Adipocyte (in vitro differentiated cells): ENCODE measurements around the gene UCK2.
A peak's percentile ranks its signal among the peaks of the same experiment; 100 is the strongest.

Experiments
- DNase-seq: peaks from one replicate; pipeline ENCODE4 v3.0.0-alpha.2; 2015; ENCODE audit warnings: low read depth
- H3K27me3 ChIP-seq: replicated peaks from 2 replicates; pipeline ENCODE4 v1.7.0; 2013; ENCODE audit warnings: mild to moderate bottlenecking, low read length, moderate library complexity; ENCODE audit not compliant: control insufficient read depth, insufficient read depth
- H3K36me3 ChIP-seq: 2 replicates; pipeline ENCODE4 v1.7.0; 2013; ENCODE audit warnings: low read length, mild to moderate bottlenecking, moderate library complexity; ENCODE audit not compliant: control insufficient read depth, insufficient read depth, severe bottlenecking
- H3K4me1 ChIP-seq: 2 replicates; pipeline ENCODE4 v1.7.0; 2013; ENCODE audit warnings: mild to moderate bottlenecking, low read length, moderate library complexity; ENCODE audit not compliant: control insufficient read depth, insufficient read depth
- H3K4me3 ChIP-seq: 2 replicates; pipeline ENCODE4 v1.7.0; 2013; ENCODE audit warnings: mild to moderate bottlenecking, low read length, moderate library complexity
- H3K9ac ChIP-seq: 2 replicates; pipeline ENCODE4 v1.7.0; 2013; ENCODE audit warnings: mild to moderate bottlenecking, low read length, moderate library complexity
- H3K9me3 ChIP-seq: 2 replicates; pipeline ENCODE4 v1.7.0; 2013; ENCODE audit warnings: mild to moderate bottlenecking, low read length, moderate library complexity; ENCODE audit not compliant: control insufficient read depth

Gene UCK2

GRCh38 chr1:165816826-165817497 is 10.5 kb upstream of the UCK2 start:
- Histone ChIP-seq H3K36me3 (no peaks in the 10 kb centered on the region), H3K4me3 (no peak overlapping the region), H3K9ac (no peak overlapping the region), H3K4me1 (peaks cover 12% of the 10 kb centered on the region), H3K27me3 (no peaks in the 10 kb centered on the region), H3K9me3 (no peaks in the 10 kb centered on the region)
- DNase-seq, result no peak

DNA sequence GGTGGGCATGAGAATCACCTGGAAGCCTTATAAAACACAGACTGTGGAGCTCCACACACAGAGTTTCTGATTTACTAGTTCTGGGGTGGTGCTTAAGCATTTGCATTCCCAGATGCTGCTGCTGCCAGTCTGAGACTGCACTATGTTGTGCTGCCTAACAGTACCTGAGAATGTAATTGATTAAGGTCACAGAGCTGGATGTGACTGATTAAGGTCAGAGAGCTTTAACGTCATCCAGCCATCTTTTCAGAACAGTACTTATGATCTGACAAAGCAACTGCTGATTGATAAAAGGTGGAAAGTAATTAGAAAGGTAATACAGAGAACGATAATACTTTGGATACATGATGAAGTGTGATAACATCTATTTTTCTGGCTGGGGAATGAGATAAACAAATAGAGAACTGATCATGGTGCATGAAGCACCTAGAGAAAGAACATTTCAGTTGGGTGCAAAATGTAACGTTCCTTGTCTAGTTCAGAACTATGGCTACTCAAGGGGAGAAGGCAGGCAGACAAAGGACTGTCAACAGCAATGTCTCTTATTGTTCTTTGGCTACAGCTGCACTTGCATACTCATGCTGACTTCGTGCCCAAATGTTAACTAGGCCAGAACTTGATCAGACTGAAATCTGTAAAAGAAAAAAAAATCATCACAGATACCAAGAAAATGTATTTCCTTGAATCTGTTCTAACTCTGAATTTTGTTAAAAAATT is 3.7 kb upstream of the UCK2 start:
- Histone ChIP-seq H3K9me3 (no peaks in the 10 kb centered on the region), H3K9ac (no peak overlapping the region), H3K36me3 (no peaks in the 10 kb centered on the region), H3K4me1 (peaks cover 5% of the 10 kb centered on the region), H3K4me3 (no peak overlapping the region), H3K27me3 (no peaks in the 10 kb centered on the region)
- DNase-seq, result no peak

DNA sequence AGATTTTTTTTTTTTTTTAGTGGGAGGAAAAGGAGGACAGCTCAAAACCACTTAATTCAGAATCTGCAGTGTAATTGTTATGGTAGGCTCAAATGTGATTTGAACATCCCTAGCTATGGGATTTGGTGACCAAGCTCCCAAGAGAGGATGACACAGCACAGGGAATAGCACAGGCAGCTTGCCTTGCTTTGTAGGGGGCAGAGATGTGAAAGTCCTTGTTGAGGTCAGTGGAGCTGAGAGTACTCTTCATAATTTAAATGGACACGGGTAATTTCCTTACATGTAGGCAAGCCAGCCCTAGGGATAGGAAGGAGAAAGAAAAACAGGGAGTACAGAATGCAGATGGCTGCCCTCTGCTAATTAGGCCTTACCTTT is 3.2 kb upstream of the UCK2 start:
- Histone ChIP-seq H3K36me3 (no peaks in the 10 kb centered on the region), H3K4me3 (no peak overlapping the region), H3K27me3 (no peaks in the 10 kb centered on the region), H3K9ac (no peak overlapping the region), H3K4me1 (peaks cover 8% of the 10 kb centered on the region), H3K9me3 (no peaks in the 10 kb centered on the region)
- DNase-seq, result peak; percentile 14

- DNase-seq, result peak; percentile 38
- H3K4me3 ChIP-seq, result peak overlapping the region; percentile 88
- H3K4me1 ChIP-seq, result peaks cover 14% of the 10 kb centered on the region
- H3K9ac ChIP-seq, result peak overlapping the region; percentile 69
- H3K9me3 ChIP-seq, result no peaks in the 10 kb centered on the region
- H3K27me3 ChIP-seq, result no peaks in the 10 kb centered on the region
- H3K36me3 ChIP-seq, result no peaks in the 10 kb centered on the region
Observed at GRCh38 chr1:165826565-165827267, 698 bp upstream of the UCK2 start.

GRCh38 chr1:165828103-165828668 is 772 bp downstream of the UCK2 start:
- Histone ChIP-seq H3K9ac (peak overlapping the region; percentile 88), H3K4me3 (peak overlapping the region; percentile 88), H3K27me3 (no peaks in the 10 kb centered on the region), H3K36me3 (no peaks in the 10 kb centered on the region), H3K4me1 (peaks cover 14% of the 10 kb centered on the region), H3K9me3 (no peaks in the 10 kb centered on the region)
- peak; percentile 73 for DNase-seq

DNA sequence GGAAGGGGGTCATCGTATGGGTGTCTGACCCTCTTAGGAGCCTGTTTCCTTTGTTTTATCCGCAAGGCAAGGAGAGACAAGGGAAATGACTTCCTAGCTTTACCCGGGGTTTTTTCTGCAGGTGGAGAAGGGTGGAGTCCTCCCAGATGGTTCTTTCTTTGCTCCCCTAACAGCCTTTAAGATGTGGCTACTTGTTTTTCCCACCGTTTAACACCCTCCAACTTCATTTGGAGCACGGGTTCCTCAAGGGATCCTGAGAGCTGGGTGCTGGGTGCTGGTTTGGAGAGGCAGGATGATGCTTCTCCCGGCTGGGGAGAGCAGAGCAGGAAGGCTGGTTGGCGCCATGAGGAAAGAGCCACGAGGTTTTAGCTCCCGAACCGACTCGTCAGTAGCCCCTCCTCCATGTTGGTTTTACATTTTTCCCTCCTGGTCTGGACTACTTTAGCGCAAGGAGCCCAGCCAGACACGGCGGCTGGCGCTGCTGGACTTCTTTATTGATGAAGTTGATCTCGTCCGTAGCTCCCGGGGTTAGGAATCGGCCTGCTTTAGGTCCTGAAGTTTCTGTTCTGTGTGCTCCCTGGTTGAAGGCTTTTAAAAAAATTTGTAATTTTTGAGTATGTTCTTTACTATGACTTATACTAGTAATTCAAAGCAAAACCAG is 1.4 kb downstream of the UCK2 start:
- Histone ChIP-seq H3K4me3 (peak overlapping the region; percentile 88), H3K9ac (peak overlapping the region; percentile 88), H3K36me3 (no peaks in the 10 kb centered on the region), H3K27me3 (no peaks in the 10 kb centered on the region), H3K4me1 (peaks cover 14% of the 10 kb centered on the region), H3K9me3 (no peaks in the 10 kb centered on the region)
- DNase-seq, result peak; percentile 90

- Histone ChIP-seq H3K9ac (no peak overlapping the region), H3K36me3 (no peaks in the 10 kb centered on the region), H3K9me3 (no peaks in the 10 kb centered on the region), H3K4me3 (peak overlapping the region; percentile 88), H3K4me1 (peaks cover 9% of the 10 kb centered on the region), H3K27me3 (no peaks in the 10 kb centered on the region)
- DNase-seq, result no peak
Observed at GRCh38 chr1:165829888-165830287, 2.5 kb downstream of the UCK2 start.

DNA sequence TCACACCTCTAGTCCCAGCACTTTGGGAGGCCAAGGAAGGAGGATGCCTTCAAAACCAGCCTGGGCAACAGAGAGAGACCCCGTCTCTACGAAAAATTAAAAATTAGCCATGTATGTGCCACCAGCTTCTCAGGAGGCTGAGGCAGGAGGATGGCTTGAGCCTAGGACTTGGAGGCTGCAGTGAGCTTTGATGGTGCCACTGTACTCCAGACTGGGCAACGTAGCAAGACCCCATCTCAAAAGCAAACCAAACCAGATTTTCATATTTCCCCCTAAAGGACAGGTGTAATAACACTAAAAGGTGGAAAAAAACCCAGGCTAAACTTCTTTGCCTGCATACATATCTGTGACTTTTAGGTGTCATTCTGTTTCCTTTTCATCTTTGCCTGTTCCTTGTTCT is 3.7 kb downstream of the UCK2 start:
- DNase-seq, result no peak
- Histone ChIP-seq H3K4me1 (peaks cover 9% of the 10 kb centered on the region), H3K36me3 (no peaks in the 10 kb centered on the region), H3K9ac (no peak overlapping the region), H3K27me3 (no peaks in the 10 kb centered on the region), H3K9me3 (no peaks in the 10 kb centered on the region), H3K4me3 (no peak overlapping the region)

- no peak for DNase-seq
Observed at GRCh38 chr1:165832902-165833301, 5.5 kb downstream of the UCK2 start.

GRCh38 chr1:165833358-165833757 is 5.9 kb downstream of the UCK2 start:
- Histone ChIP-seq H3K4me1 (peaks cover 9% of the 10 kb centered on the region), H3K9me3 (no peaks in the 10 kb centered on the region), H3K36me3 (peaks cover 2% of the 10 kb centered on the region), H3K4me3 (no peak overlapping the region), H3K9ac (no peak overlapping the region), H3K27me3 (no peaks in the 10 kb centered on the region)
- DNase-seq, result no peak

More at GRCh38 chr1:165832902-165833301, 5.5 kb downstream of the UCK2 start:
- Histone ChIP-seq H3K36me3 (no peaks in the 10 kb centered on the region), H3K4me3 (no peak overlapping the region), H3K27me3 (no peaks in the 10 kb centered on the region), H3K4me1 (peaks cover 9% of the 10 kb centered on the region), H3K9ac (no peak overlapping the region), H3K9me3 (no peaks in the 10 kb centered on the region)

DNA sequence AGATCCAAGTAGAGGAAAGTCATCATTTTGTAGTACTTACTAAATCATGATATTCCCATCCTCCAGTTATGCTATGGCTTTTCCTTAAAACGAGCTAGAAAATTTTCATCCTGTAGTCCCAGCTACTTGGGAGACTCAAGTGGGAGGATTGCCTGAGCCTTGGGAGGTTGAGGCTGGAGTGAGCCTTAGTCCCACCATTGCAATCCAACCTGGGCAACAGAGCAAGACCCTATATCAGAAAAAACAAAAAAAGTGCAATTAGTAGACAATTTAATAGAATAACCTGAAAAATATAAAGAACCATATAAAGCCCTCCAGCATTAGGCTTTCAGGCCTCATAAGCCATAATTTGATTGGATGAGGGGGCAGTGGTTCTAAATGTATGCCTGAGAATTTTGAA is 6.8 kb downstream of the UCK2 start:
- no peak overlapping the region for H3K9ac ChIP-seq
- no peak overlapping the region for H3K4me3 ChIP-seq
- no peaks in the 10 kb centered on the region for H3K9me3 ChIP-seq
- H3K36me3 ChIP-seq, result peaks cover 3% of the 10 kb centered on the region
- DNase-seq, result no peak
- H3K4me1 ChIP-seq, result peaks cover 7% of the 10 kb centered on the region
- no peaks in the 10 kb centered on the region for H3K27me3 ChIP-seq
